Common myeloid progenitor, CD34-positive (primary cell): ENCODE measurements around the gene SURF4.

Source experiments
- CTCF ChIA-PET: fragments of 350-600 bp; sonication (Branson Sonifier 250); formaldehyde crosslinking; loops from one replicate; lab custom pipeline; 2021; ENCODE audit warnings: antibody characterized with exemption; lab: Charles Lee
- POLR2A ChIA-PET: fragments of 350-600 bp; sonication (Branson Sonifier 250); formaldehyde crosslinking; loops from one replicate; lab custom pipeline; 2021; ENCODE audit warnings: antibody characterized with exemption; lab: Charles Lee
- DNase-seq, 3 donors: peaks; one replicate each; pipeline versions ENCODE4 v3.0.0 to v3.0.0-alpha.2; 2013
- H3K27ac ChIP-seq, 2 experiments: 1 replicate in 1 of 2; 2 replicates in 1 of 2; pipeline ENCODE4 v1.7.0; 2013; ENCODE audit warnings: inconsistent platforms in 2 of 2, low read length in 2 of 2, mild to moderate bottlenecking in 2 of 2, low read depth in 1 of 2, moderate library complexity in 1 of 2; ENCODE audit not compliant: severe bottlenecking in 2 of 2, insufficient read depth in 1 of 2, poor library complexity in 1 of 2
- H3K27me3 ChIP-seq, 5 experiments: replicated peaks in 2 of 5; 1 replicate in 3 of 5; 2 replicates in 2 of 5; pipeline versions ENCODE4 v1.6.1 to v1.7.0; 2013; ENCODE audit warnings: low read length in 4 of 5, mild to moderate bottlenecking in 2 of 5, moderate library complexity in 2 of 5, inconsistent platforms in 1 of 5; ENCODE audit not compliant: insufficient read depth in 5 of 5, control insufficient read depth in 4 of 5
- H3K36me3 ChIP-seq, 4 experiments: 1 replicate in 2 of 4; 2 replicates in 2 of 4; pipeline versions ENCODE4 v1.6.1 to v1.7.0; 2013; ENCODE audit warnings: low read length in 3 of 4, control low read depth in 1 of 4, mild to moderate bottlenecking in 1 of 4; ENCODE audit not compliant: control insufficient read depth in 4 of 4, insufficient read depth in 4 of 4
- H3K4me1 ChIP-seq, 4 experiments: 1 replicate in 3 of 4; 2 replicates in 1 of 4; pipeline versions ENCODE4 v1.6.1 to v1.7.1; 2013; ENCODE audit warnings: low read length in 3 of 4, mild to moderate bottlenecking in 3 of 4, control low read depth in 1 of 4, inconsistent platforms in 1 of 4, moderate library complexity in 1 of 4; ENCODE audit not compliant: control insufficient read depth in 4 of 4, insufficient read depth in 4 of 4; ENCODE audit errors: control extremely low read depth in 1 of 4
- H3K4me3 ChIP-seq, 7 experiments: 1 replicate in 4 of 7; 2 replicates in 3 of 7; pipeline versions ENCODE4 v1.5.1 to v1.7.0; 2013; ENCODE audit warnings: mild to moderate bottlenecking in 7 of 7, low read length in 6 of 7, moderate library complexity in 6 of 7, inconsistent platforms in 2 of 7, low read depth in 2 of 7, control low read depth in 1 of 7; ENCODE audit not compliant: insufficient read depth in 4 of 7, control insufficient read depth in 1 of 7; ENCODE audit errors: extremely low read depth in 1 of 7
- H3K9me3 ChIP-seq, 5 experiments: 1 replicate in 4 of 5; 2 replicates in 1 of 5; pipeline versions ENCODE4 v1.6.1 to v1.7.1; 2013; ENCODE audit warnings: low read length in 4 of 5, mild to moderate bottlenecking in 2 of 5, inconsistent platforms in 1 of 5, low read depth in 1 of 5, moderate library complexity in 1 of 5; ENCODE audit not compliant: control insufficient read depth in 4 of 5, insufficient read depth in 2 of 5; ENCODE audit errors: control extremely low read depth in 1 of 5
- WGBS: methylation state at CpG from one replicate; pipeline ENCODE4 v1.1.5; 2013; ENCODE audit not compliant: insufficient coverage; 5-methylcytosine and 5-hydroxymethylcytosine counted together

Gene SURF4

DNA sequence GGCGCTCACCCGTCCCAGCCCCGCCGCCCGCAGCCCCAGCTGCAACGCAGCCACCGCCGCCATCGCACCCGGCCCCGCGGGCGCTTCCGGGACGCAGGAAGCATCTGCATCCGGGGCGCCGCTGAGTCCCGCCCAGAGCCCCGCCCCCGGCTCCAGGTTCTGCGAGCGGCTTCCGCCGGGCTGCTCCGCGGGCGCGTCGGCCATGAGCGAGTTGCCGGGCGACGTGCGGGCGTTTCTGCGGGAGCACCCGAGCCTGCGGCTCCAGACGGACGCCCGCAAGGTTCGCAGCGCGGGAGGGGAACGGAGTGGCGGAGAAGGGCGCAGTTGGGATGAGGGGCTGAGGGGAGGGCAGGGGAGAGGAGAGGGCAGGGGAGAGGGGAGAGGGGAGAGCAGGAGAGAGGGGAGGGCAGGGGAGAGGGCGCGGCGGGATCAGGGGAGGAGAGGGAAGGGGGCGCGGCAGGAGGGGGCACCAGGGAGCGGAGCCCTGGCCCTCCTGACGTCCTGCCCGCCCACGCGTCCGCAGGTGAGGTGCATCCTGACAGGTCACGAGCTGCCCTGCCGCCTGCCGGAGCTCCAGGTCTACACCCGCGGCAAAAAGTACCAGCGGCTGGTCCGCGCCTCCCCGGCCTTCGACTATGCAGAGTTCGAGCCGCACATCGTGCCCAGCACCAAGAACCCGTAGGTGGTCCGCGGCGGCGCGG lies 19.3 kb downstream of the SURF4 start, which contains the start of the genes SURF1 and SURF2:
TSS of gene SURF1 (minus strand) at position 97 of the 701 bp plus-strand sequence. CDS start at position 63, 34 bp downstream.
TSS of gene SURF2 (plus strand) at position 160 of the 701 bp plus-strand sequence. CDS start at position 203, 43 bp downstream.
- Histone ChIP-seq H3K4me1 (peaks cover 3 to 22% (median 21%) of the 10 kb centered on the region in 4 experiments), H3K27ac (peak within 1 kb of the TSS; percentile 50 to 85), H3K4me3 (peak within 1 kb of the TSS; percentile 37 to 89 (median 84)), H3K27me3 (no peaks in the 10 kb centered on the region), H3K9me3 (no peaks in the 10 kb centered on the region), H3K36me3 (peaks cover 9 to 55% (median 34%) of the 10 kb centered on the region in 4 experiments)
- WGBS, result 2% methylated on average over 45 of the region's 78 CpGs
- DNase-seq, result peak; percentile 67 to 88 (median 71)
- ChIA-PET CTCF (interaction anchor here (0.9 to 7.2 kb wide), 12 partner anchors 10 to 176 kb away, joined by 3 to 75 read pairs (median 4); no protein-coding TSS in a partner anchor), POLR2A (interaction anchor here (1.3 kb wide), 1 partner anchor 9 kb away, joined by 5 read pairs; the partner anchor contains the start of genes MED22 and RPL7A)

DNA sequence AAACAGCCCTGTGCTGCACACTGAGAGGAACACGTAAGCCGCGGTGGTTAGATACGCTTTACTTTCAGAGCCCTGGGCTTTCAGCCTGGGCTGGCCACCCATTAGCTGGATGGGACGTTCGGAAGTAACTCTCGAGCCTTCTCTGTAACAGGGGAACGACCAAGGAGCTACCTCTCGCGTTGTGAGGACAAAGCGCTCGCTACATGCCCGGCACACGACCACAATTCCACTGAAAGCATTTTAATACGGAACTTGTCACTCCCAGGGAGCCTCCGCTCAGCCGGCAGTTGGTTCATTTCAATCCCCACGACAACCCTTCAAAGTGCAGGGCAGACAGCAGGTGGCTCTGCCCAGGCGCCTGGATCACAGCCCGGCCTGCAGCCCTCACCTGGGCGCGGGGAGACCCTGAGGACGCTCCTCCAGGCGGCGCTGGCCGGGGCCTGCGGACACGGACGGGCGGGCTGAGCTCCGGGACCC lies 19.9 kb downstream of the SURF4 start:
- H3K4me1 ChIP-seq, result peaks cover 3 to 22% (median 21%) of the 10 kb centered on the region in 4 experiments
- ChIA-PET CTCF (interaction anchor here (0.6 to 7.2 kb wide), 15 partner anchors 10 to 1031 kb away, joined by 3 to 75 read pairs (median 6); no protein-coding TSS in a partner anchor), POLR2A (interaction anchor here (0.6 to 1.3 kb wide), 2 partner anchors 8 to 9 kb away, joined by 3 to 5 read pairs; partner anchors contain the start of genes MED22 and RPL7A)
- peak overlapping the region; percentile 37 to 89 (median 84) for H3K4me3 ChIP-seq
- peak; percentile 29 to 82 (median 70) for DNase-seq
- peaks cover 10 to 55% (median 36%) of the 10 kb centered on the region in 4 experiments for H3K36me3 ChIP-seq
- H3K27me3 ChIP-seq, result no peaks in the 10 kb centered on the region
- H3K9me3 ChIP-seq, result no peaks in the 10 kb centered on the region
- H3K27ac ChIP-seq, result peak overlapping the region; percentile 50 to 85
- under 1% methylated on average over 19 of the region's 31 CpGs for WGBS

DNA sequence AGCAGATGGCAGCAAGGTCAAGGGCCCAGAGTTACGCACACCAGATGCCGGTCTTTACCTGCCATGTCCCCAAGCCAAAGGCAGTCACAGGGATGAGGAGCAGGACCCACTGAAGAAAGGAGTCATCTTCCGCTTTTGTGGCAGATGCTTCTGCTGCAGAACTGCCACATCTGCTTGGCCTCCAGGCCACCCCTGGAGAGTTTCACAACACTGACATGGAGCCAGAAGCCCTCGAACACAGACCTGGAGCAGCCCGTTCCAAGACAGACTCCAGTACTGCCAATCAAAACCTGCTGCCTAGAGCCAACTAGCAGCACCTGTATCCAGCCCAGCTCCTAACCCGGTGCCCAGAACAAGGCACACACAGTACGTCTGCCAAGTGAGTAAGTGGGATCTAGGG lies 21.1 kb downstream of the SURF4 start:
- CTCF ChIA-PET, result interaction anchor here (1.1 to 7.2 kb wide), 8 partner anchors 9 to 168 kb away, joined by 3 to 75 read pairs (median 6); no protein-coding TSS in a partner anchor
- Histone ChIP-seq H3K27me3 (no peaks in the 10 kb centered on the region), H3K4me3 (peak overlapping the region in 1 of 7 experiments; percentile 86), H3K27ac (no peak overlapping the region), H3K9me3 (no peaks in the 10 kb centered on the region), H3K36me3 (peaks cover 16 to 55% (median 37%) of the 10 kb centered on the region in 4 experiments), H3K4me1 (peaks cover 3 to 25% (median 23%) of the 10 kb centered on the region in 4 experiments)
- 93% methylated on average over 7 of the region's 7 CpGs for WGBS
- POLR2A ChIA-PET, result no interaction called here
- DNase-seq, result no peak

DNA sequence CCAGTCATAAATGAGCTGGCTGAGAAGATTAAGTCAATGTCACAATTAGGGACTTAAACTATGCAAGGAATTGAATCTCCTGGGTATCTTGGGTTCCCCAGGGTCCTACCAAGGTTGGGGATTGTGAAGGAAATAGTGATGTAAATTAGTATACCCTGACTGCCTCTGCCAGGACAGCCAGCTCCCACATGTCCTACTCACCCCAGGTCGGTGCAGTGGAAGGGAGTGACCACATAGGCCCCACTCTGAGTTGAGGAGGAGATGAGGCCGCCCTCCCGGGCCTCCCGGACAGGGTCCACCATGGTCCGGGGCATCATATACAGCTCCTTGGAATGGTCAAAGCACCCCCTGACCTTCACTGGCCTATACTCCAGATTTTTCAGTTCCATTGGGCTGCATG lies 22.3 kb downstream of the SURF4 start:
- H3K36me3 ChIP-seq, result peaks cover 19 to 61% (median 39%) of the 10 kb centered on the region in 4 experiments
- no peaks in the 10 kb centered on the region for H3K9me3 ChIP-seq
- no peak overlapping the region for H3K4me3 ChIP-seq
- H3K4me1 ChIP-seq, result peaks cover 7 to 38% (median 34%) of the 10 kb centered on the region in 4 experiments
- no peak for DNase-seq
- ChIA-PET POLR2A (no interaction called here), CTCF (interaction anchor here (0.6 to 2.7 kb wide), 3 partner anchors 12 to 178 kb away, joined by 3 to 15 read pairs (median 4); no protein-coding TSS in a partner anchor)
- 100% methylated on average over 5 of the region's 5 CpGs for WGBS
- no peak overlapping the region for H3K27ac ChIP-seq
- H3K27me3 ChIP-seq, result no peaks in the 10 kb centered on the region

DNA sequence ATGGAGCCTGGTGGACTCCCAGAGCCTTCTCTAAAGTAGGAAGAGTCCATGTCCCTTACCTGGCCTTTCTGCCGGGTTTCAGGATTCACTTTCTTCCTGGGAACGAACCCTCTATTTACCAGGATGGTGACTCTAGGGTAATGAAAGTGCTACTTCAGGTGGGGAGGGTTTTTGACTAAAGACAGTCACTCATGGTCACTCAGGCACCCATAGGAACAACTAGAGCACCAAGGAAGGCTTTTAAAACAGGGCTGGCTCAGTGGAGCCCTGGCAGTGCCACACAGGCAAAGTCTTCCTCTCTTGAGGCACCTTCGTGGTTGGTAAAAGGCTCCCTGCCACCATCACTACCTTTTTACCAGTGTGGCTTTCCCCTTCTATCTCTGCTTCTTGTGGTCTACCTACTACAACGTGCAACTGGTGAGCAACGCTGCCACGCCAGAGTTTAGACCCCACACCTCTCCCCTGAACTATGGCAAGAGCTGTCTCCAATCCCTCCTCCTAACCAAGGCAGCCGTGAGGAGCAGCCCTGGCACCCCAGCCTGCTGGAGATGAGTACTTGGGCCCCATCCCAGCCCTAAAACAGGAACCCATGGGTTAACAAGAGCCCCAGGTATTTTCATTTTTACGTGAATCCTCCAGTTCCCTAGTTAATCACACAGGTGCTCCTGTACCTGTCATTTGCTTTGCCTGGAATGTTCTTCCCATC lies 23.1 kb downstream of the SURF4 start:
- no peaks in the 10 kb centered on the region for H3K9me3 ChIP-seq
- ChIA-PET CTCF (interaction anchor here (0.6 to 5.3 kb wide), 3 partner anchors 11 to 177 kb away, joined by 3 to 30 read pairs (median 4); no protein-coding TSS in a partner anchor), POLR2A (no interaction called here)
- peaks cover 7 to 42% (median 34%) of the 10 kb centered on the region in 4 experiments for H3K4me1 ChIP-seq
- WGBS, result 94% methylated on average over 6 of the region's 8 CpGs
- peaks cover 19 to 58% (median 38%) of the 10 kb centered on the region in 4 experiments for H3K36me3 ChIP-seq
- no peaks in the 10 kb centered on the region for H3K27me3 ChIP-seq
- no peak overlapping the region for H3K4me3 ChIP-seq
- no peak overlapping the region for H3K27ac ChIP-seq
- no peak for DNase-seq

DNA sequence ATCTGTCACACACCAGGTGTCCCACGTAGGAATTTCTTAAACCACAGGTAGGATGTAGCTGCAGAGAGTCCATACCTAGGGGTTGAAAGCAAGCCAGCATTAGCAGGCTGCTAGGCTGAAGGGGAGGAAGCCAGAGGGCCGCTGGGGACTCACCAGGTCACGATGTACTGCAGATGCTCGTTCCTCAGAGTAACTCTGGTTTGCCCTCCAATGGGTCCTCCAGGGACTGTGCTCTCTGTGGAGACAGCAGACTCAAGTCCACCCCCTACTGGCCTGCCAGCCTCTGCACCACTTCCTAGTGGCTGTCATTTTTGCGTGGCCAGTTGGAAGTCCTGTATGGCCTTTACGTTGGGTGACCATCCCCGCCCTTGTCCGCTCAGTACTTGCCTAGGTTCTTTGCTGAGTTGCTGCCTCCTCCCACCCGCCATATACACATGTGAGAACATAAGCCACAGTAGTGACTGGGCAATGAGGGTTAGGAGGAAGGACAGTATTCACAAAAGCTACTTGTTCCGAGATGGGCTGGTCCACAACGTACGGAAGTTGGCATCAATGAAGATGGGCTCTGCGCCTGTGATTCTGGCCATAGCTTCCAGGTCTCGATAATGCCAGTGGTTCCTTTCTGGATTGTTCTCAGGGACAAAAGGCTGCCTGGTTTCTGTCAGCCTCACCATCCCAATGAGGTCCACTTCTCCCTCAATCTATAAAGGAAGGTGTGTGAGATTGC lies 23.8 kb downstream of the SURF4 start:
- WGBS, result 100% methylated on average over 5 of the region's 14 CpGs
- peak; percentile 50 to 83 (median 73) for DNase-seq
- H3K4me3 ChIP-seq, result no peak overlapping the region

More for the DNA sequence above, 23.8 kb downstream of the SURF4 start:
- Histone ChIP-seq H3K4me1 (peaks cover 7 to 39% (median 30%) of the 10 kb centered on the region in 4 experiments), H3K27ac (no peak overlapping the region), H3K36me3 (peaks cover 19 to 54% (median 38%) of the 10 kb centered on the region in 4 experiments), H3K27me3 (no peaks in the 10 kb centered on the region), H3K9me3 (no peaks in the 10 kb centered on the region)
- ChIA-PET POLR2A (interaction anchor here (0.6 kb wide), 1 partner anchor 16 kb away, joined by 7 read pairs; the partner anchor contains the start of gene SURF6), CTCF (interaction anchor here (0.9 to 5.3 kb wide), 8 partner anchors 9 to 164 kb away, joined by 3 to 30 read pairs (median 4); partner anchors contain the start of gene SURF6)
